HepG2 (cell line): ENCODE data around the gene EMP2. TPM values are rescaled to one million over a fixed set of nuclear protein-coding genes. Genes with fewer than 3 reads are reported as not detected.

Experiments used
- HDAC1 ChIP-seq: sonication (generic); formaldehyde crosslinking; IDR thresholded peaks from 2 replicates; pipeline ENCODE4 v1.5.1; 2020; ENCODE audit warnings: mild to moderate bottlenecking, missing genetic modification reagents
- KDM6A ChIP-seq: IDR thresholded peaks from 2 replicates; pipeline ENCODE4 v1.6.1; 2016; ENCODE audit warnings: low read depth
- MED13 ChIP-seq: sonication (generic); formaldehyde crosslinking; IDR thresholded peaks from 2 replicates; pipeline ENCODE4 v1.5.0; 2020; ENCODE audit warnings: missing genetic modification reagents
- MED8 ChIP-seq: sonication (generic); formaldehyde crosslinking; IDR thresholded peaks from 2 replicates; pipeline ENCODE4 v1.8.1; 2023; ENCODE audit warnings: mild to moderate bottlenecking, missing genetic modification reagents; ENCODE audit not compliant: insufficient replicate concordance
- NFYB ChIP-seq: sonication (generic); formaldehyde crosslinking; IDR thresholded peaks from 2 replicates; pipeline ENCODE4 v1.4.0; 2020; ENCODE audit warnings: missing genetic modification reagents
- NONO ChIP-seq, 2 experiments: fragments of 450-650 bp in 1 of 2; sonication (generic) in 1 of 2; formaldehyde crosslinking in 1 of 2; IDR thresholded peaks in 1 of 2; conservative IDR thresholded peaks in 1 of 2; 2 replicates each; pipeline versions ENCODE4 v1.6.1 to v1.8.0; 2017 to 2022; ENCODE audit warnings: mild to moderate bottlenecking in 1 of 2, missing genetic modification reagents in 1 of 2, moderate library complexity in 1 of 2
- NR2F2 ChIP-seq: IDR thresholded peaks from 2 replicates; pipeline ENCODE4 v1.6.1; 2012; ENCODE audit warnings: low read depth, inconsistent platforms, borderline replicate concordance
- SMAD1 ChIP-seq: sonication (generic); formaldehyde crosslinking; IDR thresholded peaks from 2 replicates; pipeline ENCODE4 v1.4.0; 2020; ENCODE audit warnings: missing genetic modification reagents, low read depth, mild to moderate bottlenecking, borderline replicate concordance
- SNRNP70 ChIP-seq: fragments of 200-400 bp; formaldehyde crosslinking; IDR thresholded peaks from 2 replicates; pipeline ENCODE4 v1.6.1; 2017; ENCODE audit warnings: mild to moderate bottlenecking, low read depth, low read length, moderate library complexity
- TCF7 ChIP-seq: sonication (generic); IDR thresholded peaks from 2 replicates; pipeline ENCODE4 v1.6.1; 2016; ENCODE audit warnings: antibody characterized with exemption, low read depth
- ZNF17 ChIP-seq: sonication (generic); formaldehyde crosslinking; IDR thresholded peaks from 2 replicates; pipeline ENCODE4 v1.5.0; 2020; ENCODE audit warnings: mild to moderate bottlenecking, missing genetic modification reagents
- ZNF205 ChIP-seq: IDR thresholded peaks from 2 replicates; pipeline ENCODE4 v1.6.1; 2018; ENCODE audit warnings: missing biosample characterization, missing genetic modification reagents
- ZNF335 ChIP-seq: sonication (generic); formaldehyde crosslinking; IDR thresholded peaks from 2 replicates; pipeline ENCODE4 v1.4.0; 2020; ENCODE audit warnings: missing genetic modification reagents
- polyA plus RNA-seq, 8 experiments: library from polyadenylated mRNA; depleted of rRNA in 3 of 8; stranded (reverse) in 7 of 8; unstranded in 1 of 8; fragments of >200 nt; fragmentation: Illumina TruSeq in 4 of 8; extraction: Trizol in 4 of 8; gene quantifications; 2 replicates each; pipeline versions ENCODE4 v1.2.1 to v1.2.3, GENCODE V29; 2011 to 2016; ENCODE audit warnings: low read depth in 4 of 8, missing spikeins in 1 of 8, mixed read lengths in 1 of 8; ENCODE audit not compliant: insufficient read depth in 1 of 8
- total RNA-seq, 5 experiments: library from RNA; depleted of rRNA; stranded (reverse); fragments of >200 nt; fragmentation: Illumina TruSeq; extraction: Trizol; gene quantifications; 2 replicates each; pipeline ENCODE4 v1.2.3, GENCODE V29; 2016; ENCODE audit warnings: low read depth in 1 of 5
- TF ChIP-seq, protein P1 (sequence below): sonication (generic); formaldehyde crosslinking; IDR thresholded peaks from 2 replicates; pipeline ENCODE4 v1.4.0; 2020; ENCODE audit warnings: missing genetic modification reagents
- TF ChIP-seq, protein P2 (sequence below): sonication (generic); formaldehyde crosslinking; IDR thresholded peaks from 2 replicates; pipeline ENCODE4 v1.4.0; 2020; ENCODE audit warnings: mild to moderate bottlenecking, missing genetic modification reagents
- TF ChIP-seq, protein P3 (sequence below): sonication (generic); formaldehyde crosslinking; IDR thresholded peaks from 2 replicates; pipeline ENCODE4 v1.4.0; 2020; ENCODE audit warnings: missing genetic modification reagents
- TF ChIP-seq, protein P4 (sequence below): sonication (generic); formaldehyde crosslinking; IDR thresholded peaks from 2 replicates; pipeline ENCODE4 v1.4.0; 2020; ENCODE audit warnings: missing genetic modification reagents
- TF ChIP-seq, protein P5 (sequence below): fragments of 450-650 bp; IDR thresholded peaks from 2 replicates; pipeline ENCODE4 v1.6.1; 2017

The EMP2 gene
- total and polyA plus RNA-seq, 2 of the 13 experiments (the other 11 are each of a cell fraction or from before 2014, with no cell fraction given), result 24.6 to 91.2 TPM

DNA sequence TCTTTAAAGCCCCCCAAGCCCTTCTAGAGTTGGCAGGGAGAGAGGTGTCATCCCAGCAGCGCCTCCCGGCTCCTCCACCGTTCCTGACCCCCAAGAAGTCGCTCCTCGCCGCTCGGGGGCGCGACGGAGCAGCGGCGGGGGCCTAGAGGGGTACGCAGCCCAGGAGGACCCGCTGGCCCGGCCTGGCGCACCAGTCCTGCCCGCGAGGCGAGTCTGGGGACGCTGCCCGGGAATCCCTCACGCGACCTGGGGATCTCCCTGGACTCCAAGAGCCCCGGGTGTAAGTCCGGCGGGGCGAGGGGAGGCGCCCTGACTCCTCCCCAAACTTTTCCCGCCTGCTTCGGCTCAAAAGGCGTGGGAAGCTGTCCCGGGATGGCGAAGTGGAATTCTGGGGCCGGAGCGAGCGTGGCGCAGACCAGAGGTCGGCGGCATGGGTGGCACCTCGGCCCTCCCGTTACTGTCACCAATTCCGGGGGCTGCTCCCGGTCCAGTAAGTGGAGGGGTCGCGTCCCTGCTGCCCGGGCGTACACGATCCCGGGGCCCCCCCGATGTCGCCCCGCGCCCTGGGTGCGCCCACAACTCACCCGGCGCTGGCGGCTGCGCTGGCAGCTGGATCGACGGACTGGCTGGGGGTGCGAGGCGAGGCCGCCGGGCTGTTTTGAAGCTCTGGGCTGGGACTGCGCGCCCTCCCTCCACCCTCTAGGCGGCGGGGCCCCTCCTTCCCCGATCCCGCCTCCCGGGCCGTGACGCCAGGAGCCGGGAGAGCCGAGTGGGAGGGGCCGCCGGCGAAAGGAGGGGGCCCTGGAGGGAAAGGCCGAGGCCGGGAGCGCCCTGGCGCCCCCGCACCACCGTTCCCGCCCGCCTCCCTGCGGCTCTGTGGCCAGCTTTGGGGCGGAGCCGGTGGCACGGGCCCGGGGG lies at the start of gene EMP2 (continued):
- TF ChIP-seq, protein P1, sequence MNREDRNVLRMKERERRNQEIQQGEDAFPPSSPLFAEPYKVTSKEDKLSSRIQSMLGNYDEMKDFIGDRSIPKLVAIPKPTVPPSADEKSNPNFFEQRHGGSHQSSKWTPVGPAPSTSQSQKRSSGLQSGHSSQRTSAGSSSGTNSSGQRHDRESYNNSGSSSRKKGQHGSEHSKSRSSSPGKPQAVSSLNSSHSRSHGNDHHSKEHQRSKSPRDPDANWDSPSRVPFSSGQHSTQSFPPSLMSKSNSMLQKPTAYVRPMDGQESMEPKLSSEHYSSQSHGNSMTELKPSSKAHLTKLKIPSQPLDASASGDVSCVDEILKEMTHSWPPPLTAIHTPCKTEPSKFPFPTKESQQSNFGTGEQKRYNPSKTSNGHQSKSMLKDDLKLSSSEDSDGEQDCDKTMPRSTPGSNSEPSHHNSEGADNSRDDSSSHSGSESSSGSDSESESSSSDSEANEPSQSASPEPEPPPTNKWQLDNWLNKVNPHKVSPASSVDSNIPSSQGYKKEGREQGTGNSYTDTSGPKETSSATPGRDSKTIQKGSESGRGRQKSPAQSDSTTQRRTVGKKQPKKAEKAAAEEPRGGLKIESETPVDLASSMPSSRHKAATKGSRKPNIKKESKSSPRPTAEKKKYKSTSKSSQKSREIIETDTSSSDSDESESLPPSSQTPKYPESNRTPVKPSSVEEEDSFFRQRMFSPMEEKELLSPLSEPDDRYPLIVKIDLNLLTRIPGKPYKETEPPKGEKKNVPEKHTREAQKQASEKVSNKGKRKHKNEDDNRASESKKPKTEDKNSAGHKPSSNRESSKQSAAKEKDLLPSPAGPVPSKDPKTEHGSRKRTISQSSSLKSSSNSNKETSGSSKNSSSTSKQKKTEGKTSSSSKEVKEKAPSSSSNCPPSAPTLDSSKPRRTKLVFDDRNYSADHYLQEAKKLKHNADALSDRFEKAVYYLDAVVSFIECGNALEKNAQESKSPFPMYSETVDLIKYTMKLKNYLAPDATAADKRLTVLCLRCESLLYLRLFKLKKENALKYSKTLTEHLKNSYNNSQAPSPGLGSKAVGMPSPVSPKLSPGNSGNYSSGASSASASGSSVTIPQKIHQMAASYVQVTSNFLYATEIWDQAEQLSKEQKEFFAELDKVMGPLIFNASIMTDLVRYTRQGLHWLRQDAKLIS, result no peak
- no peak for TF ChIP-seq SNRNP70
- TF ChIP-seq, protein P2, sequence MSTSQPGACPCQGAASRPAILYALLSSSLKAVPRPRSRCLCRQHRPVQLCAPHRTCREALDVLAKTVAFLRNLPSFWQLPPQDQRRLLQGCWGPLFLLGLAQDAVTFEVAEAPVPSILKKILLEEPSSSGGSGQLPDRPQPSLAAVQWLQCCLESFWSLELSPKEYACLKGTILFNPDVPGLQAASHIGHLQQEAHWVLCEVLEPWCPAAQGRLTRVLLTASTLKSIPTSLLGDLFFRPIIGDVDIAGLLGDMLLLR (CRISPR knock-in tag), result peak; percentile 73; the same call in 1 of the 2 replicates
- TF ChIP-seq KDM6A (CRISPR knock-in tag), result no peak; the same call in 1 of the 2 replicates
- TF ChIP-seq MED8, result peak; percentile 46
- no peak for TF ChIP-seq TCF7
- TF ChIP-seq NONO (IDR thresholded peaks at IDR 0.05), result no peak
- peak; percentile 85 for TF ChIP-seq NONO (CRISPR knock-in tag; conservative IDR thresholded peaks at IDR 0.05)
- TF ChIP-seq, protein P3, sequence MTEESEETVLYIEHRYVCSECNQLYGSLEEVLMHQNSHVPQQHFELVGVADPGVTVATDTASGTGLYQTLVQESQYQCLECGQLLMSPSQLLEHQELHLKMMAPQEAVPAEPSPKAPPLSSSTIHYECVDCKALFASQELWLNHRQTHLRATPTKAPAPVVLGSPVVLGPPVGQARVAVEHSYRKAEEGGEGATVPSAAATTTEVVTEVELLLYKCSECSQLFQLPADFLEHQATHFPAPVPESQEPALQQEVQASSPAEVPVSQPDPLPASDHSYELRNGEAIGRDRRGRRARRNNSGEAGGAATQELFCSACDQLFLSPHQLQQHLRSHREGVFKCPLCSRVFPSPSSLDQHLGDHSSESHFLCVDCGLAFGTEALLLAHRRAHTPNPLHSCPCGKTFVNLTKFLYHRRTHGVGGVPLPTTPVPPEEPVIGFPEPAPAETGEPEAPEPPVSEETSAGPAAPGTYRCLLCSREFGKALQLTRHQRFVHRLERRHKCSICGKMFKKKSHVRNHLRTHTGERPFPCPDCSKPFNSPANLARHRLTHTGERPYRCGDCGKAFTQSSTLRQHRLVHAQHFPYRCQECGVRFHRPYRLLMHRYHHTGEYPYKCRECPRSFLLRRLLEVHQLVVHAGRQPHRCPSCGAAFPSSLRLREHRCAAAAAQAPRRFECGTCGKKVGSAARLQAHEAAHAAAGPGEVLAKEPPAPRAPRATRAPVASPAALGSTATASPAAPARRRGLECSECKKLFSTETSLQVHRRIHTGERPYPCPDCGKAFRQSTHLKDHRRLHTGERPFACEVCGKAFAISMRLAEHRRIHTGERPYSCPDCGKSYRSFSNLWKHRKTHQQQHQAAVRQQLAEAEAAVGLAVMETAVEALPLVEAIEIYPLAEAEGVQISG (CRISPR knock-in tag), result peak; percentile 79
- no peak for TF ChIP-seq NR2F2
- TF ChIP-seq ZNF205 (CRISPR knock-in tag), result peak; percentile 44
- no peak; the same call in none of the 2 replicates for TF ChIP-seq ZNF335 (CRISPR knock-in tag)
- TF ChIP-seq, protein P4, sequence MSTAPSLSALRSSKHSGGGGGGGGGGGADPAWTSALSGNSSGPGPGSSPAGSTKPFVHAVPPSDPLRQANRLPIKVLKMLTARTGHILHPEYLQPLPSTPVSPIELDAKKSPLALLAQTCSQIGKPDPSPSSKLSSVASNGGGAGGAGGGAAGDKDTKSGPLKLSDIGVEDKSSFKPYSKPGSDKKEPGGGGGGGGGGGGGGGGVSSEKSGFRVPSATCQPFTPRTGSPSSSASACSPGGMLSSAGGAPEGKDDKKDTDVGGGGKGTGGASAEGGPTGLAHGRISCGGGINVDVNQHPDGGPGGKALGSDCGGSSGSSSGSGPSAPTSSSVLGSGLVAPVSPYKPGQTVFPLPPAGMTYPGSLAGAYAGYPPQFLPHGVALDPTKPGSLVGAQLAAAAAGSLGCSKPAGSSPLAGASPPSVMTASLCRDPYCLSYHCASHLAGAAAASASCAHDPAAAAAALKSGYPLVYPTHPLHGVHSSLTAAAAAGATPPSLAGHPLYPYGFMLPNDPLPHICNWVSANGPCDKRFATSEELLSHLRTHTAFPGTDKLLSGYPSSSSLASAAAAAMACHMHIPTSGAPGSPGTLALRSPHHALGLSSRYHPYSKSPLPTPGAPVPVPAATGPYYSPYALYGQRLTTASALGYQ (CRISPR knock-in tag), result peak; percentile 81
- TF ChIP-seq HDAC1 (CRISPR knock-in tag), result peak; percentile 71
- TF ChIP-seq ZNF17, result no peak
- TF ChIP-seq, protein P5, sequence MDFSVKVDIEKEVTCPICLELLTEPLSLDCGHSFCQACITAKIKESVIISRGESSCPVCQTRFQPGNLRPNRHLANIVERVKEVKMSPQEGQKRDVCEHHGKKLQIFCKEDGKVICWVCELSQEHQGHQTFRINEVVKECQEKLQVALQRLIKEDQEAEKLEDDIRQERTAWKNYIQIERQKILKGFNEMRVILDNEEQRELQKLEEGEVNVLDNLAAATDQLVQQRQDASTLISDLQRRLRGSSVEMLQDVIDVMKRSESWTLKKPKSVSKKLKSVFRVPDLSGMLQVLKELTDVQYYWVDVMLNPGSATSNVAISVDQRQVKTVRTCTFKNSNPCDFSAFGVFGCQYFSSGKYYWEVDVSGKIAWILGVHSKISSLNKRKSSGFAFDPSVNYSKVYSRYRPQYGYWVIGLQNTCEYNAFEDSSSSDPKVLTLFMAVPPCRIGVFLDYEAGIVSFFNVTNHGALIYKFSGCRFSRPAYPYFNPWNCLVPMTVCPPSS, result no peak
- TF ChIP-seq NFYB (CRISPR knock-in tag), result no peak; the same call in 1 of the 2 replicates
- peak; percentile 90 for TF ChIP-seq MED13
- peak; percentile 92 for TF ChIP-seq SMAD1
